NCI-H526 treated with DMSO at 0.1 percent for 48 hours (cell line): ENCODE measurements around the gene RASAL1.
"Not testable (repeated sequence)": the region's sequence is repeated elsewhere in the genome, so short reads cannot be mapped to it uniquely, and the experiment has no call there.

Source experiments
- DNase-seq: peaks from one replicate; lab custom pipeline; 2025; lab: John Stamatoyannopoulos, UW

The RASAL1 gene

DNA sequence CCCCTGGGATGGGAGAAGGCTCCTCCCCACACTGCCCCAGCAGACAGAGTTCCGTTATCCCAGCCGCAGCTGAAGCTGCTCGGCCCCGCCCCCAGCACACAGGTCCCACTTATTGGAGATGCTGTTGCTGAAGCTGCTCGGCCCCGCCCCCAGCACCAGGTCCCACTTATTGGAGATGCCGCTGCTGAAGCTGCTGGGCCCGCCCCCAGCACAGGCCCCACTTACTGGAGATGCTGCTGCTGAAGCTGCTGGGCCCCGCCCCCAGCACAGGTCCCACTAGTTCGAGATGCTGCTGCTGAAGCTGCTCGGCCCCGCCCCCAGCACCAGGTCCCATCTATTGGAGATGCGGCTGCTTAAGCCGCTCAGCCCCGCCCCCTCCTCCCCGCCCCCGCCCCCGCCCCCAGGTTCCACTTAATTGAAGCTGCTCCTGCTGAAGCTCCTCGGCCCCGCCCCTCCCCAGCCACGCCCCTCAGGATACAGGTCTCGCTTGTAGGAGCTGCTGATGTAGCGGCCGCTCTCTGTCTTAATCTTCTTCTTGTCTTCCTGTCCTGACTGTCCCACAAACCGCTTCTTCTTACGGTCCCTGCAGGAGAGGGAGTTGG is 26.0 kb upstream of the RASAL1 start:
- peak; percentile 85 for DNase-seq

DNA sequence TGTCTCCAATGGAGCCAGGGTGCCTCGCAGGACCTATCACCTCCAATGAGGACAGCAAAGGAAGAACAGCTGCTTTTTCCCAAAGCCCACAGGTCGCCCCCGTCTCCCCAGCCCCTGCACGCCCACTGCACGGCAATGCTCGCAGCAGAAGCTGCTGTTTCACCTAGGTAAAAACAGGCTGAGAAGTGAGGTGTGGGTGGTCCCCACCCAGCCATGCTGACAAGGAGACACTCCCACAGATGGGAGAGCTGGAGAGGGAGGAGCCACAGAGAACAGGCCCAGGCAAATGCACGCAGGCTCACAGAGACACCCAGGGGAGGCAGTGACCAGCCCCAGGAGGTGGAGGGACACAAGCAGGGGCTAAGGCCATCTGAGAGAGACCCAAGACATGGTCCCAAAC is 24.4 kb upstream of the RASAL1 start:
- DNase-seq: no peak

DNA sequence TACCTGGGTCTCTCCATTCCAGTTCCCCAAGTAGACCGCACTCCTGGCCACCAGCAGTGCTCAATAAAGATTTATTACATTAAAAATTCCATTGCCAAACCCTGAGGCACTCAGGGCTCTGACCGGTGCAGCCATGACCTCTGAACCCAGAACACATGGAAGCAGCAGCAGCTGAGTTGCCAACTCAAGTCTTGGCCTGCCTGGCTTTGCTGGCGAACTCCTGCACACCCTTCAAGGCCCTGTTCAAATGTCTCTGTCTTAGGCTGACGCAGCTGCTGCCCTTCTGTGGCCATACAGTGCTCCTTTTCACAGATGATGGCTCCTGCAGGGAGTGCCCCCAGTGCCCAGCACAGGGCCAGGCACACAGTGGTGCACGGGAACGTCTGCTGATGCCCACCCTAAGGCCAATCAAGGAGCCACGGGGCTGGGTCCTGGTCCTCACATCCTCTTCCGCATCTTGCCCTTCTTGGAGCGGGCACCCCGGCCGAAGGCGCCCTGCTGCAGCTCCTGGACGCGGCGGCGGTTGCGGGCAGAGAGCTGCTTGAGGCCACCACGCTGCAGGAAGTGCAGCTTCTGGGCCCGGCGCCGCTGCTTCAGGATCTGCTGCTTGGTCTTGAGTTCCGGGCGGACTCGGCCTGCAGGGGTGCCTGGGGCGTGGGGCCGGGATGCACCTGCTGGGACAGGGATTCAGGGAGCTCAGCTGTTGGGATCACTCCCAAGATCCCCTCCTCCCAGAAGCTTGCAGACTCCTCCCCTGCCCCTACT is 23.1 kb upstream of the RASAL1 start:
- no peak for DNase-seq

DNA sequence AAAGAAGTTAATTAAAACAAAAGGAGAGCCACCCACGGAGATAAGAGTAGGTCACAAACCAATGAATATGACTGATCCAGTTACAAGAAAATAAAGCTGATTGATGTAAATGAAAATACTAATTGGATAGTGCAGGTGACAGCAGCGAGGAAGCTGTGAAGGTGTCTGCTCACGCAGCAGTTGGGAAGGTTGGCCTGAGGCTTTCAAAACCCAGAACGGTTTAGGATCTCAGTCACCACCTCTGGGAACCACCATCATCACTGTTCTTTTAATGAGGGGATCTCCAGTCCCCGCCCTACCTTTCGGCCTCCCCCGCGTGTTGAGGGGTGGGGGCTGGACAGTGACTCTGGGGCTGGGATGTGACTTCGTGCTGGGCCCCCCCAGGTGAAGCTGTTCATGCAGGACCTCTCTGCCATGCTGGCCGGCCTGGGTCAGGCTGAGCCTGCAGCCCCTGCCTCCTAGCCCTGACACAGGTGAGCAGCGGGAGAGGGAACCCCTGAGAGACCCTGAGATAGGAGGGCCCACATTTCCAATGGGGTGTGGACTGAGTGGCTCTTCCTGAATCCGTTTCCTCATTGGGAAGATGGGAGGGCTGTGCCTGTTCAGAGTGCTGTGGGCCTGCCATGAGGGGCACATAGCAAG is 21.8 kb upstream of the RASAL1 start:
- DNase-seq: no peak

GRCh38 chr12:113155646-113156045 is 20.1 kb upstream of the RASAL1 start:
- no peak for DNase-seq

- no peak for DNase-seq
Measured at GRCh38 chr12:113155060-113155459, 19.5 kb upstream of the RASAL1 start.

- peak; percentile 28 for DNase-seq
Measured at GRCh38 chr12:113154351-113154973, 18.9 kb upstream of the RASAL1 start.

DNA sequence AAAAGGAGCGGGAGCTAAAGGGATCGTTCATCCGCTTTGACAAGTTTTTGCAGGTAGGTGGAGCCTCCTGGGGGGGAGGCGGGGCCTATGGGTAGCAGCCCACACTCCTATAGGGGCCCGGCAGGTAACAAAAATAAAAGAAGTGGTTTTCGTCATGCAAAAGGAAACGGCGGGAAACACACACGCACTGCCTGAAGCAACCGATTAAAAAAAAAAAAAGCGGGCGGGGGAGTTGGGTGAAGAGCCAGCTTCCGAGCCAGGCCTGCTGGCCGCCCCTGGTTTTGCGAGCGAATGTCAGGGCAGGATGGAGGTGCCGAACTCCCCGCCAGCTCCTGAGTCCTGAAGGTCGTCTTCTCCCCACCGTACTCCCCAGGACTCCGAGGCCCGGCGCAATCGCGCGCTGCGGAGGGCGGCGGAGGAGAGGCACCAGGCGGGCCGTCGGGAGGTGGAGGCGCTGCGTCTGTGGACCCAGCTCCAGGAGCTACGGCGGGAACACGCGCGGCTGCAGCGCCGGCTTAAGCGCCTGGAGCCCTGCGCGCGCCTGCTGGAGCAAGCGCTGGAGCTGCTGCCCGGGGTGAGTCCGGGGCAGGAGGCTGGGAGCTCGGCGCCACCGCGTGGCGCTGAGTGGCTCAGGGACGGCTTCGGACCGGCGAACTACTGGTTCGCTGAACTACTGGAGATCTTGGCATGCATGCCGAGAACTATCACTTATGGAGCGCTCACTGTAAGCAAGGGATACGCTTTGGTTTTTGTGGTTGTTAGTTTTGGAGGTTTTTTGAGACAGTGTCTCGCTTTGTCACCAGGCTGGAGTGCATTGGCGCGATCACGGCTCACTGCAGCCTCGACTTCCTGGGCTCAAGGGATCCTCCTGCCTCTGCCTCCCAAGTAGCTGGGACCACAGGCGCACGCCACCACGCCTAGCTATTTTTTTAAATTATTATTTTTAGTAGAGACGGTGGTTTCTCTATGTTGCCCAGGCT is 17.6 kb upstream of the RASAL1 start:
- peak; percentile 61 for DNase-seq

DNA sequence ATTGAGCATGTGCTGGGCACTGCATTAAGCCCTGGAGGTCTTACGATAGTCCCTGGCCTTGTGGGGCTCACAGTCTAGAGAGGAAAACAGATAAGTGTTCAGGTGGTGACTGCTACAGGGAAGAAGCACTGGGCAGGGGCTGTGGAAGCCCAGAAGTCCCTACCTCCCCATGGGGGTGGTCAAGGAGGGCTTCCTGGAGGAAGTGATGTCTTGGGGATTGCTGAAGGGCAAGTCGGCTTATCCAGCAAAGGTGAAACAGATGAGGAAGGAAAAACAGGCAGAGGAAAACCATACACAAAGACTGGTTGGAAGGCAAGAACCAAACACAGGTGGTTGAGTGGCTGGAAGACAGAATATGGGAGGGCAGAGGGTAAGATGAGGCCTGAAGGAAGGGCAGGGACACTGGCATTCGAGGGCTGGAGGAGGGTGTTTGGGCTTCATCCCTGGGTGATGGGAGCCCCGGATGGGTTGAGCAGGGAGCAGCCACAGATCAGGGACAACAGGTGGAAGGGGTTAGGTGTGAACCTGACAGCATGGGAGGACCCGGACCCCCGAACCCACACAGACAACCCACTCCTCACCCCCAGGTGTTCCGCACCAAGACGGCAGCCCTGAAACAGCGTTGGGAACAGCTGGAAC is 16.8 kb upstream of the RASAL1 start:
- DNase-seq: no peak

DNA sequence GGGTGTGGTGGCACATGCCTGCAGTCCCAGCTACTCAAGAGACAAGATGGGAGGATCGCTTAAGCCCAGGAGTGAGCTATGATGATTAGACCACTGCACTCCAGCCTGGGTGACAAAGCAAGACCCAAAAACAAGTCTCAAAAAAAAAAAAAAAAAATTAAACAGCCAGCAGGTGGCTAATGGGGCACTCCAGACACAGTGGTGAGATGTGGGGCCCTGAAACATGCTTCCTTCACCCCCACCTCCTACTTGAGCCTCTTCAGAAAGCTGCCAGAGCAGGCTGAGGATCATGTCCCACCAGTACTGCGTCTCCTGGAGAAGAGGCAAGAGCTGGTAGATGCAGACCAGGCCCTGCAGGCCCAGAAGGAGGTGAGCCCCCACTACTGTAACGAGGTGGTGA is 16.1 kb upstream of the RASAL1 start:
- no peak for DNase-seq

GRCh38 chr12:113149361-113150150 is 14.0 kb upstream of the RASAL1 start, which contains the start of gene CFAP73:
Gene CFAP73 (plus strand): TSS chr12:113149724. CDS start chr12:113149858, 134 bp downstream.
- DNase-seq: peak; percentile 60

DNA sequence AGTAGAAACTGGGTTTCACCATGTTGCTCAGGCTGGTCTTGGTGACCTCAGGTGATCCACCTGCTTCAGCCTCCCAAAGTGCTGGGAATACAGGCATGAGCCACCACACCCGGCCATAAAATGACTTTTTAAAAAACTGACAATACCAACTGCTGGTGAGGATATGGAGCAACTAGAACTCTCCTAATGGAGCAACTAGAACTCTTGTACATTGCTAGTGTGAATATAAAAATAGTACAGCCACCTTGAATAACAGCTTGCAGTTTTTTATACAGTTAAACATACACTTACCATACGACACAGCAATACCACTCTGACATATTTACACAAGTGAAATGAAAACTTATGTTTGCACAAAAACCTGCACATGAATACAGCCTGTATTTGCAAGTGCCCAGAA is 11.4 kb upstream of the RASAL1 start:
- no peak for DNase-seq

DNA sequence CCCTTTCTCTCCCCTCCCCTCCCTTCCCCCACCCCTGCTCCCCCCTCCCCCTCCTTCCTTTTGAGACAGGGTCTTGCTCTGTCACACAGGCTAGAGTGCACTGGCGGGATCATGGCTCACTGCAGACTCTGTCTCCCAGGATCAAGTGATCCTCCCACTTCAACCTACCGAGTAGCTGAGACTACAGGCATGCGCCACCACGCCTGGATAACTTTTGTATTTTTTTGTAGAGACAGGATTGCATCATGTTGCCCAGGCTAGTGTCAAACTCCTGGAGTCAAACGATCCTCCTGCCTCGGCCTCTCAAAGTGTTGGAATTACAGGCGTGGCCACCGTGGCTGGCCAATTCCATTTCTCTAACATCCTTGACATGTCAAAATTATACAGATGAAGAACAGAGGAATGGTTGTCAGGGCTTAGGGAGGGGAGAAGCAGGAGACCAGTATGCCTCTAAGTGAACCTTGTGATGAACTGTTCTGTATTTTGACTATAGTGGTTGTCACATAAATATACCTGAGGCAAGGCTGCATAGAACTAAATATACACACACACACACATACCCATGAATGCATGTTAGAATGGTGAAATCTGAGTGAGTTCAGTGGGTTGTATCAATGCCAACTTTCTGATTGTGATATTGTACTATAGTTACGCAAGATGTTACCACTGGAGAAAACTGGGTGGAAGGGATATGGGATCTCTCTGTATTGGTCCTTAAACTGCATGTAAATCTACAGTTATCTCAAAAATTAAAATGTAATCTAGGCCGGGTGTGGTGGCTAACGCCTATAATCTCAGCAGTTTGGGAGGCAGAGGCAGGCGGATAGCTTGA is 10.4 kb upstream of the RASAL1 start:
- DNase-seq: no peak

- DNase-seq: no peak
Measured at GRCh38 chr12:113144806-113145205, 9.2 kb upstream of the RASAL1 start.

DNA sequence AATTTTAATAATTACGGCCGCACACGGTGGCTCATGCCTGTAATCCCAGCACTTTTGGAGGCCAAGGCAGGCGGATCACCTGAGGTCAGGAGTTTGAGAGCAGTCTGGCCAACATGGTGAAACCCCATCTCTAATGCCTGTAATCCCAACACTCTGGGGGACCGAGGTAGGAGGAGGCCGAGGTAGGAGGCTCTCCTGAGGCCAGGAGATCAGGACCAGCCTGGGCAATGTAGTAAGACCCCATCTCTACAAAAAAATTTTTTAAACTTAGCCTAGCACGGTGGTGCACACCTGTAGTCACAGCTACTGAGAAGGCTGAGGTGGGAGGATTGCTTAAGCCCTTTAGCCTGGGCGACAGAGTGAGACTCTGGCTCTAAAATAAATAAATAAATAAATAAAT is 8.4 kb upstream of the RASAL1 start:
- no peak for DNase-seq

DNA sequence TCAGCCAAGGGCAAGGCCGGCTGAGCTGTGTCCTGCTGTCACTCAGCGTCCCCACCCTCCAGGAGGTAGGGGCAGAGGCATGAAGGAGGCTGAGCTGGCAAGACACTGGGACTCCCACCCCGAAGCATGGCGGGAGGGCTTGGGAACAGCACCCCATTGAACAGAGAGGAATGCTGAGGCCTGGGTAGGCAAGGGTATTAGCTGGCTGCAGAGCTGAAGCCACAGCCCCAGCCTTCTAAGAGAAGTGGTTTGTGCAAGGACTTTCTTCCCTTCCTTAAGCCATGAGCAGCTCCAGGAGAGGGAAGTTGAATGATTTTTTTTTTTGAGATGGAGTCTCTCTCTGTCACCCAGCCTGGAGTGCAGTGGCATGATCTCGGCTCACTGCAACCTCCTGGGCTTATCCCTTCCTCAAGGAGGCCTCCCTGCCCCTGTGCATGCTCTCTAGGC is 7.3 kb upstream of the RASAL1 start:
- no peak for DNase-seq

GRCh38 chr12:113142173-113142885 is 6.8 kb upstream of the RASAL1 start:
- no peak for DNase-seq

- DNase-seq: not testable (repeated sequence)
Measured at GRCh38 chr12:113141716-113142115, 6.2 kb upstream of the RASAL1 start.

- DNase-seq: no peak
Measured at GRCh38 chr12:113140706-113141105, 5.1 kb upstream of the RASAL1 start.
